Islet precursor cell (in vitro differentiated cells): ENCODE results near the gene GALNT10.

Experiments
- DNase-seq: peaks from one replicate; pipeline ENCODE4 v3.0.0-alpha.2; 2018

Gene GALNT10

GRCh38 chr5:154411338-154411737 is 220.8 kb downstream of the GALNT10 start:
- peak; percentile 31 for DNase-seq

- no peak for DNase-seq
Observed at GRCh38 chr5:154412316-154412715, 221.8 kb downstream of the GALNT10 start.

- peak; percentile 46 for DNase-seq
Observed at GRCh38 chr5:154412925-154413324, 222.4 kb downstream of the GALNT10 start.

- DNase-seq, result no peak
Observed at GRCh38 chr5:154415114-154415513, 224.6 kb downstream of the GALNT10 start.

- DNase-seq, result peak; percentile 35
Observed at GRCh38 chr5:154418344-154418820, 227.8 kb downstream of the GALNT10 start.

- peak; percentile 40 for DNase-seq
Observed at GRCh38 chr5:154419236-154419635, 228.7 kb downstream of the GALNT10 start.

GRCh38 chr5:154421868-154422267 is 231.3 kb downstream of the GALNT10 start:
- peak; percentile 69 for DNase-seq

- DNase-seq, result no peak
Observed at GRCh38 chr5:154422298-154422697, 231.8 kb downstream of the GALNT10 start.

- DNase-seq, result no peak
Observed at GRCh38 chr5:154428208-154428607, 237.7 kb downstream of the GALNT10 start.

GRCh38 chr5:154429341-154429740 is 238.8 kb downstream of the GALNT10 start:
- DNase-seq, result no peak

- DNase-seq, result no peak
Observed at GRCh38 chr5:154430466-154430865, 239.9 kb downstream of the GALNT10 start.

GRCh38 chr5:154430961-154431630 is 240.6 kb downstream of the GALNT10 start:
- DNase-seq, result no peak

GRCh38 chr5:154435226-154435625 is 244.7 kb downstream of the GALNT10 start:
- DNase-seq, result peak; percentile 43

GRCh38 chr5:154437281-154437965 is 246.9 kb downstream of the GALNT10 start:
- DNase-seq, result no peak

- DNase-seq, result peak; percentile 14
Observed at GRCh38 chr5:154440540-154440939, 250.0 kb downstream of the GALNT10 start.

- no peak for DNase-seq
Observed at GRCh38 chr5:154442801-154443200, 252.3 kb downstream of the GALNT10 start.

GRCh38 chr5:154444556-154445421 is 254.3 kb downstream of the GALNT10 start:
- peak; percentile 69 for DNase-seq

- DNase-seq, result peak; percentile 98
Observed at GRCh38 chr5:154445422-154446194, 255.1 kb downstream of the GALNT10 start, which contains the start of gene SAP30L. TSS of gene SAP30L (plus strand) at chr5:154445997. CDS start at chr5:154446605, 608 bp downstream.

GRCh38 chr5:154446195-154447088 is 255.9 kb downstream of the GALNT10 start:
- peak; percentile 92 for DNase-seq

GRCh38 chr5:154447089-154447725 is 256.7 kb downstream of the GALNT10 start:
- DNase-seq, result no peak

GRCh38 chr5:154449786-154450185 is 259.3 kb downstream of the GALNT10 start:
- no peak for DNase-seq
